Astrocyte (in vitro differentiated cells and primary cell): ENCODE results near the gene EYS. TPM values are rescaled to one million over a fixed set of nuclear protein-coding genes. Genes with fewer than 3 reads are reported as not detected.

Source experiments
- DNase-seq: peaks from one replicate; pipeline ENCODE4 v3.0.0-alpha.2; 2010; ENCODE audit warnings: low read depth
- FAIRE-seq: peaks from 2 replicates; lab custom pipeline; 2011; peaks lifted over from hg19 to GRCh38; lab: Jason Lieb, UNC
- H2AFZ ChIP-seq: 2 replicates; pipeline ENCODE4 v1.6.0; 2012; ENCODE audit warnings: low read depth, low read length, inconsistent platforms
- H3K27ac ChIP-seq: 2 replicates; pipeline ENCODE4 v1.5.1; 2011; ENCODE audit warnings: low read depth, low read length, inconsistent platforms
- H3K27me3 ChIP-seq: 2 replicates; pipeline ENCODE4 v1.6.0; 2011; ENCODE audit warnings: low read length, inconsistent platforms; ENCODE audit not compliant: insufficient read depth
- H3K36me3 ChIP-seq: 2 replicates; pipeline ENCODE4 v1.5.1; 2011; ENCODE audit warnings: low read length, inconsistent platforms; ENCODE audit not compliant: insufficient read depth
- H3K4me1 ChIP-seq: 2 replicates; pipeline ENCODE4 v1.5.1; 2011; ENCODE audit warnings: low read length, inconsistent platforms; ENCODE audit not compliant: insufficient read depth
- H3K4me2 ChIP-seq: 2 replicates; pipeline ENCODE4 v1.6.0; 2012; ENCODE audit warnings: low read length, inconsistent platforms
- H3K4me3 ChIP-seq: 2 replicates; pipeline ENCODE4 v1.5.1; 2011; ENCODE audit warnings: low read depth, mild to moderate bottlenecking, low read length, inconsistent platforms; ENCODE audit not compliant: insufficient read depth
- H3K79me2 ChIP-seq: 2 replicates; pipeline ENCODE4 v1.6.0; 2012; ENCODE audit warnings: mild to moderate bottlenecking, low read length, inconsistent platforms; ENCODE audit not compliant: insufficient read depth
- H3K9ac ChIP-seq: 2 replicates; pipeline ENCODE4 v1.6.0; 2012; ENCODE audit warnings: mild to moderate bottlenecking, low read length, inconsistent platforms
- H3K9me3 ChIP-seq: 2 replicates; pipeline ENCODE4 v1.5.1; 2012; ENCODE audit warnings: low read depth, mild to moderate bottlenecking, low read length, inconsistent platforms; ENCODE audit not compliant: insufficient read depth
- H4K20me1 ChIP-seq: 2 replicates; pipeline ENCODE4 v1.6.0; 2012; ENCODE audit warnings: low read length, inconsistent platforms; ENCODE audit not compliant: insufficient read depth
- H3K27ac Mint-ChIP-seq: one replicate; pipeline ENCODE4 v1.8.0; 2021; ENCODE audit warnings: mild to moderate bottlenecking, mixed read lengths; ENCODE audit not compliant: unreplicated experiment
- H3K27me3 Mint-ChIP-seq: one replicate; pipeline ENCODE4 v1.8.0; 2021; ENCODE audit warnings: low read depth, mixed read lengths; ENCODE audit not compliant: unreplicated experiment
- H3K36me3 Mint-ChIP-seq: one replicate; pipeline ENCODE4 v1.8.0; 2021; ENCODE audit warnings: low read depth, mixed read lengths; ENCODE audit not compliant: unreplicated experiment
- H3K4me1 Mint-ChIP-seq: one replicate; pipeline ENCODE4 v1.8.0; 2021; ENCODE audit warnings: low read depth, mixed read lengths; ENCODE audit not compliant: unreplicated experiment
- H3K4me3 Mint-ChIP-seq: one replicate; pipeline ENCODE4 v1.8.0; 2021; ENCODE audit warnings: mild to moderate bottlenecking, moderate library complexity, mixed read lengths; ENCODE audit not compliant: unreplicated experiment
- H3K9me3 Mint-ChIP-seq: one replicate; pipeline ENCODE4 v1.8.0; 2021; ENCODE audit warnings: mild to moderate bottlenecking, mixed read lengths; ENCODE audit not compliant: unreplicated experiment
- EZH2 ChIP-seq: IDR thresholded peaks from 2 replicates; pipeline ENCODE4 v1.6.1; 2012; ENCODE audit warnings: mild to moderate bottlenecking, low read length, inconsistent platforms; ENCODE audit not compliant: insufficient read depth
- total RNA-seq: library from RNA; stranded (reverse); gene quantifications from 2 replicates; pipeline ENCODE4 v1.2.1, GENCODE V29; 2021
- TF ChIP-seq, protein P1 (sequence below): IDR thresholded peaks from 2 replicates; pipeline ENCODE4 v1.5.1; 2011; ENCODE audit warnings: low read depth, mild to moderate bottlenecking, inconsistent platforms, low read length, moderate library complexity; ENCODE audit not compliant: insufficient read depth

Gene EYS
- total RNA-seq, 1 donor from 2014 or later = 0.16 TPM

DNA sequence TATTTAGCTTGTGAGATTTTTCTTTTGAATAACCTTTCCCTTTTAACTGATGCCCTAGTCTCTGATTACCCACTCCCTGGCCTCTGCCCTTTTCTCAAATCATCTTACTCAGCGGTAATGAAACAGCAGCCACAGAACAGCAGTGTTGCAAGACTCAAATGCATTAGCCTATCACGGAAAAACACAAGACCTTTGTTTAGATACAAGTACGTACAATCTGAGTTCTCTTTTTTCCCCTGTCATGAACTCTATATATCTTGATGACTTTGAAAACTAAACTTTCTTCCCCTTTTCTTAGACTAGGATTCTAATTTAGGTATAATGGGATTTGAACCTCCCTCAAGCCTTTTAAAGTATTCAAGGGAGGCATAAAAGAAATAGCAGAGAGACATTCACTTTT lies 1034.9 kb downstream of the EYS start:
- Mint-ChIP-seq H3K27me3 (no peaks in the 10 kb centered on the region), H3K4me3 (no peak overlapping the region), H3K27ac (no peak overlapping the region), H3K36me3 (no peaks in the 10 kb centered on the region), H3K4me1 (peaks cover 14% of the 10 kb centered on the region), H3K9me3 (no peaks in the 10 kb centered on the region)
- Histone ChIP-seq H3K27me3 (no peaks in the 10 kb centered on the region), H3K36me3 (no peaks in the 10 kb centered on the region), H3K4me1 (no peaks in the 10 kb centered on the region), H3K4me3 (no peak overlapping the region), H4K20me1 (no peaks in the 10 kb centered on the region), H2AFZ (no peak overlapping the region), H3K4me2 (no peak overlapping the region), H3K27ac (no peak overlapping the region), H3K79me2 (no peaks in the 10 kb centered on the region), H3K9ac (no peak overlapping the region), H3K9me3 (no peaks in the 10 kb centered on the region)
- FAIRE-seq (no peak), DNase-seq (no peak)
- no peak for TF ChIP-seq EZH2
- TF ChIP-seq, protein P1, sequence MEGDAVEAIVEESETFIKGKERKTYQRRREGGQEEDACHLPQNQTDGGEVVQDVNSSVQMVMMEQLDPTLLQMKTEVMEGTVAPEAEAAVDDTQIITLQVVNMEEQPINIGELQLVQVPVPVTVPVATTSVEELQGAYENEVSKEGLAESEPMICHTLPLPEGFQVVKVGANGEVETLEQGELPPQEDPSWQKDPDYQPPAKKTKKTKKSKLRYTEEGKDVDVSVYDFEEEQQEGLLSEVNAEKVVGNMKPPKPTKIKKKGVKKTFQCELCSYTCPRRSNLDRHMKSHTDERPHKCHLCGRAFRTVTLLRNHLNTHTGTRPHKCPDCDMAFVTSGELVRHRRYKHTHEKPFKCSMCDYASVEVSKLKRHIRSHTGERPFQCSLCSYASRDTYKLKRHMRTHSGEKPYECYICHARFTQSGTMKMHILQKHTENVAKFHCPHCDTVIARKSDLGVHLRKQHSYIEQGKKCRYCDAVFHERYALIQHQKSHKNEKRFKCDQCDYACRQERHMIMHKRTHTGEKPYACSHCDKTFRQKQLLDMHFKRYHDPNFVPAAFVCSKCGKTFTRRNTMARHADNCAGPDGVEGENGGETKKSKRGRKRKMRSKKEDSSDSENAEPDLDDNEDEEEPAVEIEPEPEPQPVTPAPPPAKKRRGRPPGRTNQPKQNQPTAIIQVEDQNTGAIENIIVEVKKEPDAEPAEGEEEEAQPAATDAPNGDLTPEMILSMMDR = no peak

DNA sequence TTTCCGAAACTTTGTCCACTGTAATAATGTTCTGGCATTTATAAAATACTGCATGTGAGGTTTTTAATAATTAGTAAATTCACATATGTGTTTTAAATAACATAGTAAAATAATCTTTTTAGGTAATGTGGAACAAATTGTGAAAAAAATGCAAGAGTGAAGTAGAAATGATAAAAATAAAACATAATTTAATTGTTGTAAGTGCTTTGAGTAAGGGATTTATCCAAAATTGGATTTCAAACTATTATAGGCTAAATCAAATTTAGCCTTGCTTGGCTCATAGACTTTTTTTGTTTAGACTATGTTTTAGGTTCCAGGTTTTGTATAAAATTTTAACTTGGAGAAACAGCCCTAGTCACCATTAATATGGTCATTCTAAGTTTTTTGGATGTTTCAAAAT lies 1041.9 kb downstream of the EYS start:
- Histone ChIP-seq H3K4me3 (no peak overlapping the region), H3K79me2 (no peaks in the 10 kb centered on the region), H3K36me3 (no peaks in the 10 kb centered on the region), H3K4me2 (no peak overlapping the region), H3K4me1 (no peaks in the 10 kb centered on the region), H3K27me3 (no peaks in the 10 kb centered on the region), H3K9ac (no peak overlapping the region), H2AFZ (no peak overlapping the region), H4K20me1 (no peaks in the 10 kb centered on the region), H3K27ac (no peak overlapping the region), H3K9me3 (no peaks in the 10 kb centered on the region)
- Mint-ChIP-seq H3K36me3 (no peaks in the 10 kb centered on the region), H3K27me3 (no peaks in the 10 kb centered on the region), H3K4me1 (no peaks in the 10 kb centered on the region), H3K27ac (no peak overlapping the region), H3K4me3 (no peak overlapping the region), H3K9me3 (no peaks in the 10 kb centered on the region)
- TF ChIP-seq, protein P1 = no peak
- no peak for TF ChIP-seq EZH2
- DNase-seq (no peak), FAIRE-seq (no peak)

DNA sequence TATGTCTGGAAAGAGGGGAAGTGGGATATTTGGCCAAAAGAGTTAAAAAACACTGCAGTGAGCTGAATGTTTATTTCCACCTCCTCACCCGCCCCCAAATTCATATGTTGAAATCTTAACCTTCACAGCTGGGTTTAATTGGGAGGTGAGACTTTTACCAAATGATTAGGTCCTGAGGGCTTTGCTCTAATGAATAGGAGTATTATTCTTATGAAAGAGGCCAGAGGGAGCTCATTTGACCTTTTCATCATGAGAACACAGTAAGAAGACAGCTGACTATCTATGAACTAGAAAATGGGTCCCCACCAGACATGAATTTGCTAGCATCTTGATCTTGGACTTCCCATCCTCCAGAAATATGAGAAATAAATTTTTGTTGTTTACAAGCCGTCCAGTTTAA lies 1042.5 kb downstream of the EYS start:
- H3K4me3 Mint-ChIP-seq = no peak overlapping the region
- no peaks in the 10 kb centered on the region for H3K36me3 Mint-ChIP-seq
- Histone ChIP-seq H3K4me2 (no peak overlapping the region), H3K27ac (no peak overlapping the region), H3K36me3 (no peaks in the 10 kb centered on the region), H3K4me1 (no peaks in the 10 kb centered on the region), H4K20me1 (no peaks in the 10 kb centered on the region), H3K79me2 (no peaks in the 10 kb centered on the region), H3K4me3 (no peak overlapping the region), H3K9ac (no peak overlapping the region), H2AFZ (no peak overlapping the region), H3K27me3 (no peaks in the 10 kb centered on the region), H3K9me3 (no peaks in the 10 kb centered on the region)
- H3K4me1 Mint-ChIP-seq = no peaks in the 10 kb centered on the region
- DNase-seq = no peak
- TF ChIP-seq EZH2 = no peak
- TF ChIP-seq, protein P1 = no peak
- no peak for FAIRE-seq
- no peak overlapping the region for H3K27ac Mint-ChIP-seq
- H3K9me3 Mint-ChIP-seq = peaks cover under 1% of the 10 kb centered on the region
- no peaks in the 10 kb centered on the region for H3K27me3 Mint-ChIP-seq
